Measurements from ENCODE around the gene NOL12. TPM values are rescaled to one million over a fixed set of nuclear protein-coding genes. Genes with fewer than 3 reads are reported as not detected.

The NOL12 gene
- total RNA-seq, 1 donor from 2014 or later: 18.1 TPM

- no peaks in the 10 kb centered on the region for H3K27me3 Mint-ChIP-seq (ENCODE audit: low read depth, unreplicated experiment)
- H3K4me3 ChIP-seq (ENCODE audit: insufficient read depth, low read depth, low read length): no peak overlapping the region
- TF ChIP-seq EZH2 (IDR thresholded peaks at IDR 0.05; ENCODE audit: insufficient read depth, low read length): no peak
- TF ChIP-seq, protein P1, sequence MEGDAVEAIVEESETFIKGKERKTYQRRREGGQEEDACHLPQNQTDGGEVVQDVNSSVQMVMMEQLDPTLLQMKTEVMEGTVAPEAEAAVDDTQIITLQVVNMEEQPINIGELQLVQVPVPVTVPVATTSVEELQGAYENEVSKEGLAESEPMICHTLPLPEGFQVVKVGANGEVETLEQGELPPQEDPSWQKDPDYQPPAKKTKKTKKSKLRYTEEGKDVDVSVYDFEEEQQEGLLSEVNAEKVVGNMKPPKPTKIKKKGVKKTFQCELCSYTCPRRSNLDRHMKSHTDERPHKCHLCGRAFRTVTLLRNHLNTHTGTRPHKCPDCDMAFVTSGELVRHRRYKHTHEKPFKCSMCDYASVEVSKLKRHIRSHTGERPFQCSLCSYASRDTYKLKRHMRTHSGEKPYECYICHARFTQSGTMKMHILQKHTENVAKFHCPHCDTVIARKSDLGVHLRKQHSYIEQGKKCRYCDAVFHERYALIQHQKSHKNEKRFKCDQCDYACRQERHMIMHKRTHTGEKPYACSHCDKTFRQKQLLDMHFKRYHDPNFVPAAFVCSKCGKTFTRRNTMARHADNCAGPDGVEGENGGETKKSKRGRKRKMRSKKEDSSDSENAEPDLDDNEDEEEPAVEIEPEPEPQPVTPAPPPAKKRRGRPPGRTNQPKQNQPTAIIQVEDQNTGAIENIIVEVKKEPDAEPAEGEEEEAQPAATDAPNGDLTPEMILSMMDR (IDR thresholded peaks at IDR 0.05; ENCODE audit: insufficient read depth, low read depth, low read length): no peak
- H4K20me1 ChIP-seq (ENCODE audit: insufficient read depth, low read length): peaks cover 6% of the 10 kb centered on the region
- no peak overlapping the region for H2AFZ ChIP-seq (ENCODE audit: low read depth, low read length)
- no peak overlapping the region for H3K9ac ChIP-seq (ENCODE audit: low read length)
- no peak overlapping the region for H3K27ac ChIP-seq (ENCODE audit: low read depth, low read length)
- no peak overlapping the region for H3K27ac Mint-ChIP-seq (ENCODE audit: unreplicated experiment)
- H3K4me1 ChIP-seq (ENCODE audit: insufficient read depth, low read length): peaks cover 44% of the 10 kb centered on the region
- peaks cover 4% of the 10 kb centered on the region for H3K36me3 Mint-ChIP-seq (ENCODE audit: low read depth, unreplicated experiment)
- peak overlapping the region; percentile 97 for H3K4me2 ChIP-seq (ENCODE audit: low read length)
- no peaks in the 10 kb centered on the region for H3K9me3 ChIP-seq (ENCODE audit: insufficient read depth, low read depth, low read length)
- H3K36me3 ChIP-seq (ENCODE audit: insufficient read depth, low read length): no peaks in the 10 kb centered on the region
- H3K4me3 Mint-ChIP-seq (ENCODE audit: unreplicated experiment): peak overlapping the region; percentile 77
- H3K27me3 ChIP-seq (ENCODE audit: insufficient read depth, low read length): no peaks in the 10 kb centered on the region
- peaks cover 4% of the 10 kb centered on the region for H3K79me2 ChIP-seq (ENCODE audit: insufficient read depth, low read length)
- DNase-seq (ENCODE audit: low read depth): no peak
- peaks cover 33% of the 10 kb centered on the region for H3K4me1 Mint-ChIP-seq (ENCODE audit: low read depth, unreplicated experiment)
- no peak for FAIRE-seq
- H3K9me3 Mint-ChIP-seq (ENCODE audit: unreplicated experiment): no peaks in the 10 kb centered on the region
Observed at GRCh38 chr22:37638391-37639069, 47.6 kb upstream of the NOL12 start.

GRCh38 chr22:37639070-37639760 is 46.9 kb upstream of the NOL12 start, which contains the start of gene SH3BP1:
SH3BP1 (plus strand) TSS chr22:37639669; CDS start chr22:37639788, 119 bp downstream.
- no peak within 1 kb of the TSS for H3K27ac Mint-ChIP-seq (ENCODE audit: unreplicated experiment)
- H3K79me2 ChIP-seq (ENCODE audit: insufficient read depth, low read length): peaks cover 4% of the 10 kb centered on the region
- no peaks in the 10 kb centered on the region for H3K27me3 Mint-ChIP-seq (ENCODE audit: low read depth, unreplicated experiment)
- peak within 1 kb of the TSS; percentile 87 for H3K4me3 Mint-ChIP-seq (ENCODE audit: unreplicated experiment)
- no peaks in the 10 kb centered on the region for H3K27me3 ChIP-seq (ENCODE audit: insufficient read depth, low read length)
- DNase-seq (ENCODE audit: low read depth): no peak
- H2AFZ ChIP-seq (ENCODE audit: low read depth, low read length): peak within 1 kb of the TSS; percentile 31
- no peaks in the 10 kb centered on the region for H3K36me3 ChIP-seq (ENCODE audit: insufficient read depth, low read length)
- TF ChIP-seq EZH2 (IDR thresholded peaks at IDR 0.05; ENCODE audit: insufficient read depth, low read length): no peak
- TF ChIP-seq, protein P1 (IDR thresholded peaks at IDR 0.05; ENCODE audit: insufficient read depth, low read depth, low read length): no peak
- no peaks in the 10 kb centered on the region for H3K9me3 Mint-ChIP-seq (ENCODE audit: unreplicated experiment)
- H3K9ac ChIP-seq (ENCODE audit: low read length): peak within 1 kb of the TSS; percentile 75
- H3K4me2 ChIP-seq (ENCODE audit: low read length): peak within 1 kb of the TSS; percentile 97
- H3K4me3 ChIP-seq (ENCODE audit: insufficient read depth, low read depth, low read length): peak within 1 kb of the TSS; percentile 57
- FAIRE-seq: no peak
- H3K4me1 ChIP-seq (ENCODE audit: insufficient read depth, low read length): peaks cover 37% of the 10 kb centered on the region
- peaks cover 10% of the 10 kb centered on the region for H4K20me1 ChIP-seq (ENCODE audit: insufficient read depth, low read length)
- H3K36me3 Mint-ChIP-seq (ENCODE audit: low read depth, unreplicated experiment): peaks cover 4% of the 10 kb centered on the region
- H3K9me3 ChIP-seq (ENCODE audit: insufficient read depth, low read depth, low read length): no peaks in the 10 kb centered on the region
- peaks cover 29% of the 10 kb centered on the region for H3K4me1 Mint-ChIP-seq (ENCODE audit: low read depth, unreplicated experiment)
- H3K27ac ChIP-seq (ENCODE audit: low read depth, low read length): no peak within 1 kb of the TSS

Measured in astrocyte (in vitro differentiated cells and primary cell).